Measurements from ENCODE around the gene MRS2.
A peak's percentile ranks its signal among the peaks of the same experiment; 100 is the strongest.
"Not testable (repeated sequence)": the region's sequence is repeated elsewhere in the genome, so short reads cannot be mapped to it uniquely, and the experiment has no call there.

MRS2 gene

GRCh38 chr6:24402697-24403500 is at the start of gene MRS2:
TSS of gene MRS2 (plus strand) at chr6:24402936. CDS start at chr6:24403047, 111 bp downstream.
- peak; percentile 91 for DNase-seq (ENCODE audit: low spot score)

DNA sequence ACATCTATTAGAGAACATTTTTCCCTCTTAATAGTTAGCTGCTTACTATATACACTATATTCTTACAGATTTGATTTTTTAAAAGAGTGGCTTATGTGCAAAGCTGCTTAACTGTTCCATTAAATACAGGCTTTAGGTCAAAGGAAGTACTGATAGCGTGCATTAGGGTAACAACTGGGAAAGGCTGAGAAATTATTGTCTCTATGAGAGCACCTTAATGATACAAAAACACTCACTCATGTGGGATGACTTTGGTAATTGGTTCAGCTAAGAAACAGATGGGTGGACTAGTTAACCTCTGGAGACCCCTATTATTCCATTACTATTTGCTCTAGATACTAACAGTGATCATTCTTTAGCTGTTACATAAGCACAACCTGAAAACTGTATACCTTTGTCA is 48.9 kb upstream of the MRS2 start:
- no peak for DNase-seq (ENCODE audit: low spot score)

DNA sequence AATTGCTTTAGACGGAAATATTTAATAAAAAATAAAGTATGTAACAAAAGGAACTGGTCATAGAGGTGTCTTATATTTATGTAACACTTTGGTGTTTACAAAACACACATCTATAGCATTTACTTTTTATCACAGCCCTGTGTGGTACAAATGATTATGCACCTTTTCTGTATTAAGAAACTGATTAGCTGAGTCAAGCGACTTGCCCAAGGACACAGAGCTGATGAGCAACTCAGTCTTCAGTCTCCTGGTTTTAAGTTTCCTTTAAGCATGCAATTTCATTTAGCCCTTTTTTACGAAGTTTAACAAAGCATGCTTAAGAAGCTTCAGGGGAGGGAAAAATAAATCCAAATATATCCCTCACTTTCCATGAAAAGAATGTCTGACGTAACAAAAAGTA is 47.3 kb upstream of the MRS2 start:
- no peak for DNase-seq (ENCODE audit: low spot score)

DNA sequence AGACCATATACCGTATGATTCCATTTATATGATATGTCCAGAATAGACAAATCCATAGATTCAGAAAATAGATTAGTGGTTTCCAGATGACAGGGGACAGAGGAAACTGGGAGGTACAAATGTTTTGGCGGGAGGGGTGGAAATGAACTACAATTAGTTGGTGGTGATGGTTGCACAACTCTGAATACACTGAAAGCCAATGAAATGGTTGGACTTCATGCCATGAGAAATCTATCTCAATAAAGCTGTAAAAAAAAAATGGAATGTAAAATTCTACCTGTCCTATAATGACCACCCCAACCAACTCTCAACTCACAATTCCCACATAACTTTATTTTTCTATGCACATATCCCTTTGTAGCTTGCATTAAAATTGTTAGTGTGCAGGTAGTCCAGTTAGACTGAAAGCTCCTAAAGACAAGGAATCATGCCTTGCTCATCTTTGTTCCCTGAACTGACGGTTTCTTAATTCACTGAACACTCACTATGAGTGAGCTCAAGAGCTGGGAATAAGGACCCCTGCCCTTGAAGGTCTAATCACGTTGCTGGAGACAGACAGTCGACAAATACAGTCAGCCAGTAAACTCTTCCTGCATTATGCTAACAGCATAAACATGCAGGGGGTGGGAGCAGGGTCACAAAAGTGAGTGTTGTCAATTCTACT is 46.3 kb upstream of the MRS2 start:
- DNase-seq (ENCODE audit: low spot score), result no peak

- no peak for DNase-seq (ENCODE audit: low spot score)
Measured at GRCh38 chr6:24357336-24358218, 45.2 kb upstream of the MRS2 start, which contains the start of gene DCDC2. TSS of gene DCDC2 (minus strand) at chr6:24358059. CDS start at chr6:24357750, 309 bp downstream.

DNA sequence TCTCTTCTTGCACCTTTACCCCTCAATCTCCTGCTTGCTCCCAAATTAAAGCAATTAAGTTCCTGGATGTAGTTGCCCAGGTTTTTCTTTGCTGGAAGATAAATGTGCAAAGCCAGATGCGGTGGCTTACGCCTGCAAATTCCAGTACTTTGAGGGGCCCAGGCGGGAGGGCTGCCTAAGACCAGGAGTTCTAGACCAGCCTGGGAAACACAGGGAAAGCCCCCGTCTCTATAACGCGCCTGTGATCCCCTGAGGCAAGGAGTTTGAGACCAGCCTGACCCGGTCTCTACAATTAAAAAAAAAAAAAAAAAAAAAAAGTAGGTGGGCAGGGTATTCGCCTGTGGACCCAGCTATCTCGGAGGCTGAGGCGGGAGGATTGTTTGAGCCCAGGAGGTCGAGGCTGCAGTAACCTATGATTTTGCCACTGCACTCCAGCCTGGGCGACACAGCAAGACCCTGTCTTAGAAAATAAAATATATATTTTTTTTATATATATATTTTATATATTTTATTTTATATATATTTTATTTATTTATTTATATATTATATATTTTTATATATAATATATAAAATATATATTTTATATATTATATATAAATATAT is 44.4 kb upstream of the MRS2 start:
- DNase-seq (ENCODE audit: low spot score), result no peak

DNA sequence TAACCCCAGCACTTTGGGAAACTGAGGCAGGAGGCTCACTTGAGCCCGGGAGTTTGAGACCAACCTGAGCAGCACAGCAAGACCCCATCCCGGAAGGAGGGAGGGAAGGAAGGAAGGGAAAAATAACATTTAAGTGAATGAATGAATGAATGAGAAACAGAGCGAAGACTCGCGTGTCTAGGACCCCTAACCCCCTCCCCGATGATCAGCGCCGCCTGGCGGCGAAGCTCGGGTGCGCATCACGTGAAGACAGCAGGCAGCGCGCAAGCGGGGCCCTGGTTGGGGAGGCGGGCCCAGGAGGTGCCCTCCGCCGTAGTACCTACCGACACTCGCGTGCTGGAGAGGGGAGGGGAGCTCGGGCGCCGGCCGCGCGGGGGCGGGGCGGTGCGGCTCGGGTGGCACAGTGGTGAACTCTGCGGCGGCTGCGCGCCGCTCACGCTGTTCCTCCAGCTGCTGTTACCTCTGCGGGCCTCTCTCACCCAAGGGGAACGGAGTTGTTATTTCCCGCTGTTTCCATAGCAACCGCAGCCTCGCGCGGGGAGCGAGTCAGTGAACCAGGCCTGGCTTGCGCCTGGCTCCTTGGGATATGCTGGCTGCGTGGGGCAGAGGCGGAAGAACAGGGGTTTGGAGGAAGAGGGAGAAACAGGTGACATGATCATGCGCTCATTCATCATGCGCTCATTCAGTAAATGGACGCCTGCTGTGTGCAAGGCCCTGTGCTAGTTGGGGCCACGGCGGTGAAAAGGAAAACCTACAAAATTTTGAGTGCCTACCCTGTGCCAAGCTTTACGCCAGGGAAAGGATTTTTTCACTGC is 42.9 kb upstream of the MRS2 start:
- DNase-seq (ENCODE audit: low spot score), result peak; percentile 42

DNA sequence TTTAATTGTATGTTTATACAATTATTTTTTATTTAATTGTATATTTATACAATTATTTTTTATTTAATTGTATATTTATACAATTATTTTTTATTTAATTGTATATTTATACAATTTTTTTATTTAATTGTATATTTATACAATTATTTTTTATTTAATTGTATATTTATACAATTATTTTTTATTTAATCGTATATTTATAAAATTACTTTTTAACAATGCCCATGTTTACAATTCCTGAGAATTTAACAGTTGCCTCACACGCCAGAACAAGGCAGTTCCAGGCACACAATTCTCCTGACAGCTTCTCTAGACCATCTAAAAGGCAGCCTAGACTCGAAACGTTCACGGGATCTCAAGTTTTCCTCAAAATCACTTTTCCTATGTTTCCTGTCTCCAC is 40.4 kb upstream of the MRS2 start:
- not testable (repeated sequence) for DNase-seq (ENCODE audit: low spot score)

- not testable (repeated sequence) for DNase-seq (ENCODE audit: low spot score)
Measured at GRCh38 chr6:24365103-24365633, 37.6 kb upstream of the MRS2 start.

DNA sequence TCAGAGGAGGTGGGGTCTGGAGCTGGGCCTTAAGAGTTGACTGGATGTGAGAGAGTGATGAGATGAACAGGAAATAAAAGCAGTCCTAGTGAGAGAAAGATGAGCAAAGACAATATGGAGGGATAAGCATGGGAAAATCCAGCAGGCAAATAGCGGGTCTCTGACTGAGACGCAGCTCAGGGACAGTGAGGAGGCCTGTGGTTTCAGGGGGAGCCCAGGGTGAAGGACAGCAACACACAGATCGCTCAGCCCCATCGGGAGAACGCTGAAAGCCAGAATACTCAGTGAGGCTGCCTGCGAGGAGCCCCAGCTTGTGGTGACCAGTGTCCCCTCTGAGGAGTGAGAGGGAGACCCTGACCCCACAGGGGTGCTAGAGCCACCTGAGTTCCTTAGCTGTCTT is 28.1 kb upstream of the MRS2 start:
- DNase-seq (ENCODE audit: low spot score), result no peak

DNA sequence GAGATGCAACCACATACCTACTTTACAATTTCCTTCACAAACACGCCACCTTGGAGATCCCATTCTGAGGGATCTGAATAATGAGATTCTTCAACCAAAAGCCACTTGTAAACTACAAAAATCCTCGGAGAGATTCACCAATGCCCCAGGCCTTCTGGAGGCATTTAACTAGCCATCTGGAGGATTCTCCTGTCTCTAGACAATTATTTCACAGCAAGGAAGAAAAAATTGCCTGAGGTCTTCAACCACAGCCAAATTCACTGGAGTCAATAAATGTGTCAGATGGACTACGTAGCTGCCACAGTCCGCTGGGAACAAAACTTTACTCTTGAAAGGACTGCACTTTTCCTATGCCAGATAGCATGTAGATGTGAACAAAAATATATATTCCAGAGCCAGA is 25.9 kb upstream of the MRS2 start:
- DNase-seq (ENCODE audit: low spot score), result no peak

DNA sequence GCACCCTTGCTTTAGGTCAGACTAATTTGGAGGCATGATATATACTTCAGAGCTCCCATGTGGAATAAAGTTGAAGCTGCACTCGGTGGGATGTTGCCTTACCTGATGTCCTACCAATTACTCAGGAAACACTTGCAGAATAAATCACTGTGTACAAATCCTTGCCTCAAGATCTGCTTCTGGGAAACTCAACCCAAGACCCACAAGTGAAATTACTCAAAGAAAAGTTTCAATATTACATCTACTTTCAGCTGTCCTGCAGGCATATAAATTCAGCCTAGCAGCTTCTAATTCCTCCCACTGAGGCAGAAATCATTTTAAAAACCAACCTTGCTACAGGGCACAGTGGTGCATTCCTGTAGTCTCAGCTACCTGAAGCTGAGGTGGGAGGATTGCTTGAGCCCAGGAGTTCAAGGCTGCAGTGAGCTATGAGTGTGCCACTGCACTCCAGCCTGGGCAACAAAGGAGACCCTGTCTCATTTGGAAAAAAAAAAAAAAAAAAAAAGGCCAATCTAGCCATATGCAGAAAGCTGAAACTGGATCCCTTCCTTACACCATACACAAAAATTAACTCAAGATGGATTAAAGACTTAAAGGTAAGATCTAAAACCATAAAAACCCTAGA is 24.2 kb upstream of the MRS2 start:
- DNase-seq (ENCODE audit: low spot score), result no peak

DNA sequence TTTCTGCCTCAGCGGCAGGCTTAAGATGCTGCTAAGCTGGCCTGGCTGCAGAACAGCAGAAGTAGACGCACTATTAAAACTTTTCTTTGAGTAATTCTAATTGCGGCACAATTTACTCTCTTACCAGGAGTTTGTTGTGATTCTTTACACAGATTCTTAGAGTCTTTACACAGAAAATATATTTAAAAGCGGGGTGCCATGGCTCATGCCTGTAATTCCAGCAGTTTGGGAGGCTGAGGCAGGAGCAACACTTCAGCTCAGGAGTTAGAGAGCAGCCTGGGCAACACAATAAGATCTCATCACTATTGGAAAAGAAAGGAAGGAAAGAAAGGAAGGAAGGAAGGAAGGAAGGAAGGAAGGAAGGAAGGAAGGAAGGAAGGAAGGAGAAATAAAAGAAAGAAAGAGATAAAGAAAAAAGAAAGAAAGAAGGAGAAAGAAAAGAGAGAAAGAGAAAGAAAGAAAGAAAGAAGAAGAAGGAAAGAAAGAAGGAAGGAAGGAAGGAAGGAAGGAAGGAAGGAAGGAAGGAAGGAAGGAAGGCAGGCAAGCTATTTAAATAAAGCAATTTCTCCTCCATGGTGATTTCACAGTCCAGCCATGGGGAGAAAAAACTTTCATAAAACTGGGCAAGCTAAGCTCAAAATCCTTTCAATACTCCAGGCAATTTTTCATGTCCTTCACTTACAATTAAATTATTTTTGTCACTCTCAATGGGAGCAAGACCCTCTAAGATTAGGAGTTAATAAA is 21.1 kb upstream of the MRS2 start:
- DNase-seq (ENCODE audit: low spot score), result no peak

DNA sequence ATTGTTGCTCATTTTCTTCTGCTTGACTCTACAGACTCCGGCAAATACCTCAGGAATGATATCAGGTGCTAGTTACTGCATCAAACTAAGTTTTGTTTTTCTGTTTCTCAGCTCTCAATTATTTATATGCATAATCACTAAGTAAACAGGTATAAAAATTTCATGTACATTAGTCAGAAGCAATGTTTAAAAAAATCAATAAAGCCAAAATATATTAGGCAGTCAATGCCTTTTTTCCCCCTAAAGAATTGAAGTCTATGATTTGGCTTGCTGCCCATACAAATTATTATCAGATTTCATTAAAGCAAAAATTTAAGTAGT is 20.6 kb upstream of the MRS2 start:
- no peak for DNase-seq (ENCODE audit: low spot score)

DNA sequence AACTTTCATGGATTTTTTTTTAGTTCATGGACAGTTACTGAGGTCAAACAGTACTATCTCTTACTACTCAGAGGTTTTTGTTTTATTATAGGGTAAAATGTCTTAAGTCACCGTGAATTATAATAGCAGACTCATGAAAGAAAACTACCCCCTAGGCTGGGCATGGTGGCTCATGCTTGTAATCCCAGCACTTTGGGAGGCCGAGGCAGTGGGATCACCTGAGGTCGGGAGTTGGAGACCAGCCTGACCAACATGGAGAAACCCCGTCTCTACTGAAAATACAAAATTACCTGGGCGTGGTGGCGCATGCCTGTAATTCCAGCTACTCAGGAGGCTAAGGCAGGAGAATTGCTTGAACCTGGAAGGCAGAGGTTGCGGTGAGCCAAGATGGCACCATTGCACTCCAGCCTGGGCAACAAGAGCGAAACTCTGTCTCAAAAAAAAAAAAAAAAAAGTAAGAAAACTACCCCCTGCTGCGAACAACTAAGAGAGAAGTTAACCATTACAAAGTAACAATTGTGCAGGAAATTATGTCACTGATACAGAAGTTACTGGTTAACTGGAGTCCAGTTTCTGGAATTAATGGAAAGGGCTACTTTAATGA is 19.7 kb upstream of the MRS2 start:
- not testable (repeated sequence) for DNase-seq (ENCODE audit: low spot score)

- DNase-seq (ENCODE audit: low spot score), result not testable (repeated sequence)
Measured at GRCh38 chr6:24384369-24385130, 18.2 kb upstream of the MRS2 start.

DNA sequence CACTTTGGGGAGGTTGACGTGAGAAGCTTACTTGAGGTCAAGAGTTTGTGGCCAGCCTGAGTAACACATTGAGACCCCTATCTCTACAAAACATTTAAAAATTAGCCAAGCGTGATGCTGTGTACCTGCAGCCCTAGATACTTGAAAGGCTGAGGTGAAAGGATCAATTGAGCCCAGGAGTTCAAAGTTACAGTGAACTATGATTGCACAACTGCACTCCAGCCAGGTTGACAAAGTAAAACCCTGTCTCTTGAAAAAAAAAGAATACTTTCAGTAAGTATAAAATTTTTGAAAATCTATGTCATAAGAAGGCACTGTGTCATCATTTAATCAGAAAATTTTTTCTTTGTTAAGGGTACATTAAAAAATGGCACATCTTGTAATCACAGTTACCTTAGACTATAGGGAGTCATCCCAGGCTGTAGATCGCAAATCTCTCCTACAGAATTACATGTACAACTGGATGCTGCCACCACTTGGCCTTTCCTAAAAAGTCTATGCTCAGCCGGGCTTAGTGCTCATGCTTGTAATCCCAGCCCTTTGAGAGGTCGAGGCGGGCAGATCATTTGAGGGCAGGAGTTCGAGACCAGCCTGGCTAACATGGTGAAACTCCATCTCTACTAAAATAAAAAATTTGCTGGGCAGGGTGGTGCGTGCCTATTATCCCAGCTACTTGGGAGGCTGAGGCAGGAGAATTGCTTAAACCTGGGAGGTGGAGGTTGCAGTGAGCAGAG is 17.0 kb upstream of the MRS2 start:
- no peak for DNase-seq (ENCODE audit: low spot score)

GRCh38 chr6:24387818-24388217 is 14.9 kb upstream of the MRS2 start:
- DNase-seq (ENCODE audit: low spot score), result no peak

All from putamen (tissue), 1 donor.